HL-60 (cell line): ENCODE results near the gene GORASP1.
A peak's percentile ranks its signal among the peaks of the same experiment; 100 is the strongest.
"Not testable (repeated sequence)": the region's sequence is repeated elsewhere in the genome, so short reads cannot be mapped to it uniquely, and the experiment has no call there.

Experiments
- DNase-seq, 2 experiments: peaks; one replicate each; pipeline ENCODE4 v3.0.0-alpha.2; 2010 to 2020; ENCODE audit warnings: low read depth in 1 of 2, low spot score in 1 of 2
- H3K27ac ChIP-seq: fragments of 250-450 bp; sonication (Bioruptor Pico); replicated peaks from 2 replicates; pipeline ENCODE4 v1.5.1; 2020; ENCODE audit warnings: mild to moderate bottlenecking, moderate library complexity
- H3K27me3 ChIP-seq: fragments of 250-450 bp; sonication (Bioruptor Pico); 2 replicates; pipeline ENCODE4 v1.5.1; 2021; ENCODE audit warnings: mild to moderate bottlenecking, moderate library complexity; ENCODE audit not compliant: insufficient read depth, poor library complexity, severe bottlenecking
- H3K4me3 ChIP-seq: replicated peaks from 2 replicates; pipeline ENCODE4 v1.5.1; 2011; ENCODE audit warnings: mild to moderate bottlenecking, control low read depth, low read length; ENCODE audit not compliant: insufficient read depth
- GABPA ChIP-seq: IDR thresholded peaks from 2 replicates; pipeline ENCODE4 v1.6.1; 2012; ENCODE audit warnings: low read depth
- POLR2AphosphoS5 ChIP-seq: IDR thresholded peaks from 2 replicates; pipeline ENCODE4 v1.6.1; 2012; ENCODE audit warnings: low read depth
- REST ChIP-seq: IDR thresholded peaks from 2 replicates; pipeline ENCODE4 v1.6.1; 2012; ENCODE audit warnings: low read depth; ENCODE audit not compliant: insufficient replicate concordance
- SPI1 ChIP-seq: IDR thresholded peaks from 2 replicates; pipeline ENCODE4 v1.6.1; 2012; ENCODE audit warnings: low read depth, mild to moderate bottlenecking, borderline replicate concordance
- TF ChIP-seq, protein P1 (sequence below): IDR thresholded peaks from one replicate; pipeline ENCODE4 v1.5.1; 2011; ENCODE audit warnings: low read length, control low read depth, inconsistent platforms; ENCODE audit not compliant: insufficient read depth

GORASP1 gene

DNA sequence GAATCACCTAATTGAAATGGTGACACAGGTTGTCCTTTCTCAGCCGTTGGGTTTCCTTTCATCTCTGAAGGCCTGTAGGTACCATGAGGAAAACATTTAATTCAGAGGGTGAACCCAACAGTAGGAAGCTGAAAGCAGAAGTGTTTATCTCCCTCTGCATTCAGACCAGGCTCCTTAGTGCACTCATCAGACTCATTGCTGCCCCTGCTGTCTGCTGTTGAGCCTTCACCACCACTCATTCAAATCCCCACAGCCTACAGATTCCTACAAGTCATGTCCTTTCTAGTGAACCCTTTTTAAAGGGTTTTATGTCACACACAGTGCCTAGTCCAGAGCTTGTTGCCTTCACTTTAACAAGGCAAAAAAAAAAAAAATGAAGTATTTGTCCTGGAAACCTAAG lies 42.2 kb downstream of the GORASP1 start:
- DNase-seq, result peak; percentile 20 to 73
- Histone ChIP-seq H3K4me3 (no peak overlapping the region), H3K27ac (no peak overlapping the region), H3K27me3 (no peaks in the 10 kb centered on the region)
- TF ChIP-seq SPI1 (peak; percentile 87; the same call in 1 of the 2 replicates), POLR2AphosphoS5 (no peak)
- TF ChIP-seq, protein P1, sequence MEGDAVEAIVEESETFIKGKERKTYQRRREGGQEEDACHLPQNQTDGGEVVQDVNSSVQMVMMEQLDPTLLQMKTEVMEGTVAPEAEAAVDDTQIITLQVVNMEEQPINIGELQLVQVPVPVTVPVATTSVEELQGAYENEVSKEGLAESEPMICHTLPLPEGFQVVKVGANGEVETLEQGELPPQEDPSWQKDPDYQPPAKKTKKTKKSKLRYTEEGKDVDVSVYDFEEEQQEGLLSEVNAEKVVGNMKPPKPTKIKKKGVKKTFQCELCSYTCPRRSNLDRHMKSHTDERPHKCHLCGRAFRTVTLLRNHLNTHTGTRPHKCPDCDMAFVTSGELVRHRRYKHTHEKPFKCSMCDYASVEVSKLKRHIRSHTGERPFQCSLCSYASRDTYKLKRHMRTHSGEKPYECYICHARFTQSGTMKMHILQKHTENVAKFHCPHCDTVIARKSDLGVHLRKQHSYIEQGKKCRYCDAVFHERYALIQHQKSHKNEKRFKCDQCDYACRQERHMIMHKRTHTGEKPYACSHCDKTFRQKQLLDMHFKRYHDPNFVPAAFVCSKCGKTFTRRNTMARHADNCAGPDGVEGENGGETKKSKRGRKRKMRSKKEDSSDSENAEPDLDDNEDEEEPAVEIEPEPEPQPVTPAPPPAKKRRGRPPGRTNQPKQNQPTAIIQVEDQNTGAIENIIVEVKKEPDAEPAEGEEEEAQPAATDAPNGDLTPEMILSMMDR, result peak; percentile 52

DNA sequence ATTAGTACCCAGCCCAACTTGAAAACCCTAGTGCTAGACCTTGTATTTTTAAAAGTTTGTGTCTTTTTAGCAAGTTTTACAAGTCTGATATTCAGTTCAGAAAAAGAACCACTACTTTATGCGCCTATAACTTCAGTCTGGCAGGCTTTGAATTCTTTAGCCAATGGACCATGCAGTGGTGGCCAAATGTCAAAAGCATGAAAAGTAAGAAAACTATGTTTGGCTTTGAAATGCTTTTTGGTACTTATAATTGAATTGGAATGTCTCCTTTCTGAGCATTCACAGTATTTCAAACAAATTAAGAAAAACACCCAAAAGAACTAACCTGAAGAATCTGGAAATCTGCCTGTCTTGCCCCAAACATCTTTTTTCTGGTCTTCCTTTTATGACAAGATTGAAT lies 42.8 kb downstream of the GORASP1 start:
- no peak for TF ChIP-seq GABPA
- TF ChIP-seq POLR2AphosphoS5, result no peak
- no peaks in the 10 kb centered on the region for H3K27me3 ChIP-seq
- H3K4me3 ChIP-seq, result no peak overlapping the region
- no peak for DNase-seq
- H3K27ac ChIP-seq, result no peak overlapping the region

- no peak overlapping the region for H3K27ac ChIP-seq
- no peaks in the 10 kb centered on the region for H3K27me3 ChIP-seq
Measured at GRCh38 chr3:39063143-39063542, 44.3 kb downstream of the GORASP1 start.

DNA sequence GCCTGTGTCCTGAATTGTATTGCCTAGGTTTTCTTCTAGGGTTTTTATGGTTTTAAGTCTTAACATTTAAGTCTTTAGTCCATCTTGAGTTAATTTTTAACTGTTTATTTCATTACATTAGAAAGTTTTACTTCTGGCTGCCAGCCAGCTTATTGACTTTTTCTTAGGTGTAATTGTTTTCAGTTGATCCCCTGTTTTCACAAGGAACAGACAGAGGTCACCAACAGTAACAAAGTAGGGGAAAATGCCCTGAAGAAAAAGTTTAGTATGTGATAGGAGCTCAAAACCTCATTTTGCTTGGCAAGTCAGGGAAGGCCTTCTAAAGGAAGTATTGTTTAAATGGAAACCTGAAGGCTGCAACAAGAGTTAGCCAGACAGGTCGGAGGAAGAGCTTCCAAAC lies 45.2 kb downstream of the GORASP1 start:
- TF ChIP-seq SPI1, result no peak
- no peak for TF ChIP-seq POLR2AphosphoS5
- TF ChIP-seq REST, result no peak
- no peak for TF ChIP-seq GABPA
- TF ChIP-seq, protein P1, result no peak
- DNase-seq, result no peak
- H3K27ac ChIP-seq, result no peak overlapping the region
- H3K4me3 ChIP-seq, result no peak overlapping the region
- H3K27me3 ChIP-seq, result no peaks in the 10 kb centered on the region

More at GRCh38 chr3:39063143-39063542, 44.3 kb downstream of the GORASP1 start:
- TF ChIP-seq POLR2AphosphoS5 (no peak), SPI1 (no peak), REST (no peak), GABPA (no peak)
- TF ChIP-seq, protein P1, result no peak
- DNase-seq, result no peak
- H3K4me3 ChIP-seq, result no peak overlapping the region

- H3K4me3 ChIP-seq, H3K27me3 ChIP-seq, DNase-seq, H3K27ac ChIP-seq: not testable (repeated sequence)
Measured at GRCh38 chr3:39061228-39061627, 46.2 kb downstream of the GORASP1 start.
